HG03354 (cell line): ENCODE data around the gene CEP85.
A peak's percentile ranks its signal among the peaks of the same experiment; 100 is the strongest.

Experiments
- ATAC-seq: cut with Tn5 transposase; IDR thresholded peaks from one replicate; pipeline ENCODE4 v1.9.1; 2021; ENCODE audit warnings: mild to moderate bottlenecking; ENCODE audit not compliant: unreplicated experiment, poor library complexity, severe bottlenecking

CEP85 gene, protein sequence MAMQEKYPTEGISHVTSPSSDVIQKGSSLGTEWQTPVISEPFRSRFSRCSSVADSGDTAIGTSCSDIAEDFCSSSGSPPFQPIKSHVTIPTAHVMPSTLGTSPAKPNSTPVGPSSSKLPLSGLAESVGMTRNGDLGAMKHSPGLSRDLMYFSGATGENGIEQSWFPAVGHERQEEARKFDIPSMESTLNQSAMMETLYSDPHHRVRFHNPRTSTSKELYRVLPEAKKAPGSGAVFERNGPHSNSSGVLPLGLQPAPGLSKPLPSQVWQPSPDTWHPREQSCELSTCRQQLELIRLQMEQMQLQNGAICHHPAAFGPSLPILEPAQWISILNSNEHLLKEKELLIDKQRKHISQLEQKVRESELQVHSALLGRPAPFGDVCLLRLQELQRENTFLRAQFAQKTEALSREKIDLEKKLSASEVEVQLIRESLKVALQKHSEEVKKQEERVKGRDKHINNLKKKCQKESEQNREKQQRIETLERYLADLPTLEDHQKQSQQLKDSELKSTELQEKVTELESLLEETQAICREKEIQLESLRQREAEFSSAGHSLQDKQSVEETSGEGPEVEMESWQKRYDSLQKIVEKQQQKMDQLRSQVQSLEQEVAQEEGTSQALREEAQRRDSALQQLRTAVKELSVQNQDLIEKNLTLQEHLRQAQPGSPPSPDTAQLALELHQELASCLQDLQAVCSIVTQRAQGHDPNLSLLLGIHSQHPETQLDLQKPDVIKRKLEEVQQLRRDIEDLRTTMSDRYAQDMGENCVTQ

DNA sequence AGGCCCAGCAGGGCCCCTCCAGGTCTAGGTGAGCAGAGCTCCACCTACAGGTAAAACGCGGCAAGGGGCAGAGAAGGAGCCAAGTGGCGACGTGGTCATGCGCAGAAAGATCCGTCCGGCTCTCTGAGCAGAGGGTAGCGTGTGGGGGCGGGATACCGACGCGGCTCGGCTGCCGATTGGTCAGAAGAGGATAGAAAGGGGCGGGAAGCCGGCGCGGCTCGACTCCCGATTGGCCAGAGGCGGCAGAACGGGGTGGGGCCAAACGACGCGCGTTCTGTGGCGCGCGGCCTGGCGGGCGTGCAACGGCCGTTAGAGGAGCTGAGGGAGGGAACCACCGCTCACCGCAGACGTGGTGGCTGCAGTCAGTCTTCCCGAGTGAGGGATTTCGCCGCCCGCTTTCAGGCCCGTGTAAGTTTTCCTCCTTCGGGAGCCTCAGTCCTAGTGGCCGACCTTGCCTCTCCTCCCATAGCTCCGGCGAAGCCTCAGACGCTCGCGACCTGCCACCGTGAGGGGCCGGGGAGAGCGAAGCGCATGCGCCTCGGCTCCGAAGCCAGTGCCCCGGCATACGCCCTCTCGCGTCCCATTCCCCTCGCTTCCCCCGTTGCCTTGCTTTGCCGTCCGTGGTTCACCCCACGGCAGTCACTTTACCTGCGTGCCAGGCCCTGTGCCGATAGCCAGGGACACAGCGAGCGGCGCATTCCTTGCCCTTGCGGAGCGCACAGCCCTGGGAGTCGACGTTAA is at the start of gene CEP85:
Gene CEP85, plus strand, starts transcription at position 298 of the 741 bp plus-strand sequence. CDS start 5,584 bp downstream, outside the sequence.
- peak; percentile 91 for ATAC-seq

DNA sequence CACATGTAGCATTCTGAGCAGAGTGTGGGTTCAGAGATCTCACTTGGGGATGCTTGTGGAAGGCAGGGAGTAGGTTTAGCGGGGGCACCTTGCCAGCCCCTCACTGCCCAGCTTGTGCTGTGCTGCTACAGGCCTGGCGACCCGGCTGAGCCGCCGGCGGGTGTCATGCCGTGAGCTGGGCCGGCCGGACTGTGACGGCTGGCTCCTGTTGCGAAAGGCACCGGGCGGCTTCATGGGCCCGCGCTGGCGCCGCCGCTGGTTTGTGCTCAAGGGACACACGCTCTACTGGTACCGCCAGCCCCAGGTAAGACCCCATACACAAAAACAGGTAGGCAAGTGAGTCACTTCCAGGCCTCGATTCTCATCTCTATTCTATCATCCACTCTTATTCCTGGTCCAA is 49.1 kb upstream of the CEP85 start:
- no peak for ATAC-seq

DNA sequence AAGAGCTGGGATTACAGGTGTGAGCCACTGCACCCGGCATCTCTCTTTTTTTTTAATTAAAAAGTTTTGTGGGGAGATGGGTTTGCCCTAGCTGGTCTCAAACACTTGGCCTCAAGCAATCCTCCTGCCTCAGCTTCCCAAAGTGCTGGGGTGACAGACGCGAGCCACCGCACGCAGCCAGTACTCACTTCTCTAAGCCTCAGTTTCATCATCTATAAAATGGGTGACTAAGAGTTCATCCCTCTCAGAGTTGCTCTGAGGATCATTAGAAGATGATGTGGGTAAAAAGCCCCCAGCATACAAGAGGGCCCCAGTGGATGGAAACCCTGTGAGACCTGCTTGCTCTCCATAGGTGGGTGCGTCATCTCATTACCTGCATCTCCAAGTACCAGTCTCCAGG is 46.1 kb upstream of the CEP85 start:
- ATAC-seq = no peak

DNA sequence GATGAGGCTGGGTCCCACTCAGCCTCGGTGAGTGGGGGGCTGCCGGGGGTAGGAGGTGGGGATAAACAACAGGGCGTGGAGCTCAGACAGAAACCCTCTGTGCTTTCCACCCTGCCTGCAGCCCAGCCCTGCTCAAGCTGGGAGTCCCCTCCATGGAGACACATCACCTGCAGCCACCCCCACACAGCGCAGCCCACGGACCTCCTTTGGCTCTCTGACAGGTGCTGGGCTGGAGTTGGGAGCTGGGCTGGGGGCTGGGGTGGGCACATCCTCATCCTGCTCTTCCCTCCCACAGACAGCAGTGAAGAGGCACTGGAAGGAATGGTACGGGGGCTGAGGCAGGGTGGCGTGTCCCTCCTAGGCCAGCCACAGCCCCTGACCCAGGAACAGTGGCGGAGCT is 45.5 kb upstream of the CEP85 start:
- no peak for ATAC-seq

DNA sequence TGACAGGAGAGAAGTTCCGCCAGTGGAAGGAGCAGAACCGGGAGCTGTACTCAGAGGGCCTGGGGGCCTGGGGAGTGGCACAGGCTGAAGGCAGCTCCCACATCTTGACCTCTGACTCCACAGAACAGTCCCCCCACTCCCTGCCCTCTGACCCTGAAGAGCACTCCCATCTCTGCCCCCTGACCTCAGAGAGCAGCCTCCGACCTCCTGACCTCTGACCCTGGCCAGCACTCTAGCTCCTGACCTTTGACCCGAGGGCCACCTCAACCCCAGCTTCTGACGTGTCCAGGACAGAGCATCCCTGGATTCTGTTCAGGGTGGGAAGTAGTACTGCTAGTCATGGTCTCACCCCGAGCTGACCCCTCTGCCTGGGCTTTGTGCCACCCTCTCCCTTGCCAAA is 44.7 kb upstream of the CEP85 start:
- ATAC-seq = no peak

DNA sequence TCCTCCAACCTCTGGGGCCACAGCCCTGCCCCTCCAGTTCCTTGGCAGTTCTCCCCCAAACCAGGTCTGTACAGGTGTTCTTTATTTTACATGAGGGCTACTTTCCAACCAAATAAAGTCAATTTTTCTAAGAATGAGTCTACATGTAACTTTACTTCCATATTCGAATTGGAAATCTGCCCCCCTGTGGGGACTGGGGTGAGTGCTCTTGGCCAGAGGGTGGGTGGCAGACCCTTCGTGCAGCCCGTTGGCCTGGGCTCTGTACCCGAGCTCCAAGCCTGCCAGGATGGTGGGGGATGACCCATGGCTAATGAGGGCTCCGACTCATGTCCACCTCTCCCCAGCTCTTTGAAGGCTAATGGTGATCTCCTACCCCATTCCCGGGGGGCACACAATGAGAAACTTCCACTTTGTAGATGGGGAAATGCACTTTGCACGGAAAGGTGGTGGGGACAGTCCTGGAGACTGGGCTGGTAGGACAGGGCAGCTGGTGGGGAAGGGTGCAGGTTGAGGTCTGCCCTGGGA is 44.2 kb upstream of the CEP85 start:
- ATAC-seq = no peak

DNA sequence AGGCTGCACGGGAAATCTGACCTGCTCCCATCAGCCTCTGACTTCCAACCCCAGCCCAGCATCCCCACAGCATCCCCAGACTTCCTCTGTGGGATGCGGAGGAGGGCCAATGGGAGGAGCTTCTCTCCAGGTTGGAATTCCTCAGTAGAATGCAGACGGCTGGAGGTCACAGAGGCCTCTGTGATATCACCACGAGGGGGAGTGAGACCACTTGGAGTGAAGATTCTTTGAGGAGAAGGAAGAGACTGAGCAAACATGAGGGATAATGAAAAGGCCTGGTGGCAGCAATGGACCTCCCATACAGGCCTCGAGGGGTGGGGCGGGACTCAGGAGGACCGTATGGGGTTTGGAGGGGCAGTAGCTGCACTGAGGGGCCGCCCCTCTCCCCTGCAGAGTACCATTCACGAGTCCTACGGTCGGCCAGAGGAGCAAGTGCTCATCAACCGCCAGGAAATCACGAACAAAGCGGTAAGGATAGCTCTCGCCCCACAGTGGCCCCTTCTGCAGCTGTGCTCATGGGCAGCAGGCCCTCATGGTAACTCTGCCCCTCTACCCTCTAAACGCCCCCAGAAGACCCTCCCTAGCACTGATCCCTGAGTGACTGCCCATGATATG is 43.5 kb upstream of the CEP85 start, which contains the start of gene CATSPER4:
Gene CATSPER4, plus strand, starts transcription at position 230 of the 615 bp plus-strand sequence. Its CDS starts 26 bp downstream, at position 256.
- ATAC-seq = no peak

DNA sequence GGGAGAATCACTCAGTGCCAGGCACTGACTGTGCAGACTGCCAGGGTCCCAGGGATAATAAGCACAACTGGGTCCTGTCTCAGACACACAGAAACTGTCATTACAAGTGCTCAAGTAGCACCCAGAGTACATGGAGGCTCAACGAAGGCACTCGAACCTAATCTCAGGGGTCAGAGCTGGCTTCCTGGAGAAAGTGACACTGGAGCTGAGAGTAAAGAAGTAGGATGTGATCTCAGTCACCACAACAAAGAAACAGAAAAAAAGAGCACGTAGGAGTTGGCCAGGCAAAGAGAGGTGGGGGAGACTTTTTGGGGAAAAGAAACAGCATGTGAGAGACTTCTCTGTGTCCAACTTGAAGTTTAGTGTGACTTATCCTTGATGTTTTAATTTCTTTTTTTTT is 42.3 kb upstream of the CEP85 start:
- ATAC-seq = no peak

DNA sequence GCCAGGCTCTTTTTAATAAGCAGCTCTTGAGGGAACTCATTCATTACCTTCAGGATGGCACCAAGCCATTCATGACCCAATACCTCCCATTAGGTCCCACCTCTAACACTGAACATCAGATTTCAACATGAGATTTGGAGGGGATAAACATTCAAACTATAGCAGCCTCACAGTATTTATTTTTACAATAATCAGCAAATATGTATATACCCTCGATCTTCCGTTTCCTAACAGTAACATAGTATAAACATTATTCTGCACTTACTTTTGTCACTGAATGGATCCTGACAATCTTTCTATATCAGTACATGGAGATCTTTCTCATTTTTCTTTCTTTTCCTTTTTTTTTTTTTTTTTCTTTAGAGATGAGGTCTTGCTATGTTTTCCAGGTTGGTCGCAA is 38.2 kb upstream of the CEP85 start:
- no peak for ATAC-seq

DNA sequence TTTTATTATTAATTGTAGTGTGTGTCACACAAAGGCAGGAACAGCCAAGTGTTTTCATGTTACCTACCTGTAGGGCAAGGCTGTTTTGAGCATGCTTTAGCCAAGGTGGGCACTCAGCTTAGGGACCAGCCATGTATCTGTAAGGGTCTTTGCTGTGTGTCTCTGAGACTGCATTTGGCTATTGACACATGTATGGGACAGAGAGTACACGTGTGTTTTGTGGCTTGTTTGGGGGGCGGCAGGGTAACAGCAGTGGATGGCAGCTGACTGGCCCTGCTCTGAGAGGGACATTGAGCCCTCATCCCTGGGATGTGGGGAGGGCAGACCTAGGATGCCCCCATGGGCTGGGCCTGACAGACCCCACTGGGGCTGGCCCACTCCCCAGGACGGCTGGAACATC is 36.7 kb upstream of the CEP85 start:
- no peak for ATAC-seq

DNA sequence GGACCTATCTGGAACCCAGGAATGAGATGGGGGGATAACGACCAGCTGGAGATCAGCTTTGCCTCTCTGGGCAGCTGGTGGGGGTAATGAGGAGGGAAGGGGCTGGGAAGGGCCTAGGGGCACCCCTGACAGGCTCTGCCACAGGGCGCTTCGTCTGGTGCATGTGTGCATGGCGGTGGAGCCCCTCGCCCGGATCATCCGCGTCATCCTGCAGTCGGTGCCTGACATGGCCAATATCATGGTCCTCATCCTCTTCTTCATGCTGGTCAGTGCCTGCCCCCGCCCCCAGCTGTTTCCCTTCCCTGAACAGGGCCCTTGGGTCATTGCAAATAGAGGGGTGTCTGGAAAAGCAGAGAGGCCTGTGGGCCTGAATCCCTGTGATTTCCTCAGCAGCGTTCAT is 36.2 kb upstream of the CEP85 start:
- ATAC-seq = no peak

DNA sequence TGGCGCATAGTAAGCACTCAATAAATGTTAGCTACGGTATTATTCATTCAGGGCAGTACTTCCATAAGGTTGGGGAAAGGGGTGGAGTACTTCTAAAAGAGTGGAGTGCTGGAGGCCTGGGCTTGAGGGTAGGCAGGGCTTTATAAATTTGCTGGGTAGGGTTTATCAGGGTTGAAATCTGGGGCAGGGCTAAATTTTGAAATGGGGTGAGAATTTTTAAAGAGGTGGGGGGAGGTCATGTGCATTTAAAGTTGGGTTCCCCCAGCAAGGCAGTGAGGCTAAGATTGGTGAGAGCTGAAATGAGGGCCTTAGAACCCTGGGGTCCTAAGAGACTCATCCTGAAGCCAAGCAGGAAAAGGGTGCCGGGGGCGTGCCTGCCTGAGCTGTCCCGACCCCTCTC is 33.6 kb upstream of the CEP85 start:
- no peak for ATAC-seq

DNA sequence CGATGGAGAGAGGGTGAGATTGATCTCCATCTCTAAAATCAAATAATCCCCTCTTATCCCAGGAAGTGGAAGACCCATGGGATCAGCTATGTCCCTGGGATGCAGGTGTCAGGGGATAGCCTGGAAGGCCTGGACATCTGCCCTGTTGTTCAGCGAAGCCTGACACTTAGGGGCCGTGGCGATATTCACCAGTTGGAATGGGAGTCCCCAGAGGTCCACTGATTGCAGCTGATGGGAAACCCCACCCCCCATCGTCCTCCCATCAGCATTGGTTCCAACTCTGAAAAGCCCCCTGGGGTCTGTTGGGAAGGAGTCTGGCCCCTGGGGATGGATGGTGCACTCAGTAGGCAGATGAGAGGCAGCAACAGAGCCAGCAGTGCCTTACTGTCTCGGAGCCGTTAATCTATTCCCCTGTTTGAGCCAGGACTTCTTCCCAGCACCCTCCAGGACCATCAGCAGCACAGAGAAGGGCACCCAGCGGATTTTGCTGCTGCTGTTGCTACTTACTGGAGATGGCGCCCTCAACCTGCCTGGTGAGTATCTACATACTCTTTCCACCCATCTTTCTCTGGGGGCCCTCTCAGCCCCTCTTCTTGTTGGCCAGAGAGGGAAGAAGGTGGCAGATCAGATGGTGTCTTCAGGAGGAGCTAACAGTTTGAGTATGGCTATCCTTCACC is 30.2 kb upstream of the CEP85 start:
- ATAC-seq = no peak

DNA sequence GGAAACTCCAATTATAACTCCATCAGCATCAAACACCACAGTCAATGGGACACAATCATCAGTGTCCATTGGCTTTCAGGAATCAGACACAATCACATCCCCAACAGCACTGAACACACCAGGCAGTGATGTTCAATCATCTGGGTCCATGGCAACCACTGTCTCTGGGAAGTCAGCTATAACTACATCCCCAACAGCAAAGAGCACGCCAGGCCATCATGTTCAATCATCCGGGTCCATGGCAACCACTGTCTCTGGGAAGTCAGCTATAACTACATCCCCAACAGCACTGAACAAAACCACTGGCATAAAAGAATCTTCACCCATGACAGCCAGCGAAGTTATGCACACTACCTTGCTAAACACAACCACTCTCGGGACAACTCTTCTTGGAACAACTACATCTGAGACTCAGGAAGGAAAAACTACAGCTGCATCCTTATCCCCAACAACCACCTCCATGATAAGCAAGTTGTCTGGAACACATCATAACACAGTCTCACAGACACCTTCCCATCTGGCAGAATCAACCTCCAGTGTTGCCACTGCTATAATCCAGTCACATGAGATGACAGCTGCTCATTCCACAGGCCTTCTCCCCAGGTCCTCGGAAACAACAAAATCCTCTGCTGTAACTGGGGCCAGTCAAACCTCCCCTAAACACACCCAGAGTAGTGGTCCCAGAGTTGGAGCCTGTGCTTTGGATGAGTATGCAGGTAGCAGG is 23.7 kb upstream of the CEP85 start:
- ATAC-seq = no peak

DNA sequence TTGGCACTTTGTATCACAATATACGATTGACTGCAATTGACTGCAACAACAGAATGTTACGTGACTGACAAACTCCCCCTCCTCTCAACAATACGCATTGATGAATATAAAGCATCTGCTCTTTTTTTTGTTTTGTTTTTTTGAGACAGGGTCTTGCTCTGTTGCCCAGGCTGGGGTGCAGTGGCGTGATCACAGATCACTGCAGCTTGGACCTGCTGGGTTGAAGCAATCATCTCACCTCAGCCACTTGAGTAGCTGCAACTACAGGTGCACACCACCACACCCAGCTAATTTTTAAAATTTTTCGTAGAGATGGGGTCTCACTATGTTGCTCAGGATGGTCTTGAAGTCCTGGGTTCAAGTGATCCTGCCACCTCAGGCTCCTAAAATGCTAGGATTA is 21.3 kb upstream of the CEP85 start:
- ATAC-seq = no peak

DNA sequence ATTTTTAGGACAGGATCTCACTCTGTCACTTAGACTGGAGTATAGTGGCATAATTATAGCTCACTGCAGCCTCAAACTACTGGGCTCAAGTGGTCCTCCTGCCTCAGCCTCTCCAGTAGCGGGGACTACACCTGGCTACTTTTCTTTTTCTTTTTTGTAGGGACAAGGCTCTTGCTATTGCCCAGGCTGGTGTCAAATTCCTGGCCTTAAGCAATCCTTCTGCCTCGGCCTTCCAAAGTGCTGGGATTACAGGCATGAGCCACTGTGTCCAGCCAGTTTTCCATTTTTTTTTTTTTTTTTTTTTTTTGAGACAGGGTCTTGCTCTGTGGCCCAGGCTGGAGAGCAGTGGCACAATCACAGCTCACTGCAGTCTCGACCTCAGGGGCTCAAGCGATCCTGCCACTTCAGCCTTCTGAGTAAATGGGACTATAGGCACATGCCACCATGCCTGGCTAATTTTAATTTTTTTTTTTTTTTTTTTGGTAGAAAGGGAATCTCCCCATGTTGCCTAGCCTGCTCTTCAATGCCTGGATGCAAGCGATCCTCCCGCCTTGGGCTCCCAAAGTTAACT is 20.6 kb upstream of the CEP85 start:
- no peak for ATAC-seq

DNA sequence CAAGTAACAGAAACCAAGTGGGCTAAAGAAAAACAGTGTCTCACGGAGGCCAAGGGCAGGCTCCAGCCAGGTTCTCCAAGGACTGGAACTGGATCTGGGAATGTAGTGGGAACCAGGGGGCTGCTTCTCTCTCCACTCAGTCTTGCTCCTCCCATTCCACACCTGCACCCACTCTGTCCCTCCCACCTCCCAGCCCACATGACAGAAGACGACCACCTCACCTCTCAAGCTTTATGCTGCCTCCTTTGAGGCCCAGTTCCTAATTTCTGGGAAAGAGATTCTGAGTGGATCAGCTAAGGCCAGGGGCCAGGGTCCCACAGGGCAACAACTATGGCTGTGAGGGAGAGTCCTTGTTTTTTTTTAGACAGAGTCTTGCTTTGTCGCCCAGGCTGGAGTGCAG is 18.8 kb upstream of the CEP85 start:
- ATAC-seq = no peak

DNA sequence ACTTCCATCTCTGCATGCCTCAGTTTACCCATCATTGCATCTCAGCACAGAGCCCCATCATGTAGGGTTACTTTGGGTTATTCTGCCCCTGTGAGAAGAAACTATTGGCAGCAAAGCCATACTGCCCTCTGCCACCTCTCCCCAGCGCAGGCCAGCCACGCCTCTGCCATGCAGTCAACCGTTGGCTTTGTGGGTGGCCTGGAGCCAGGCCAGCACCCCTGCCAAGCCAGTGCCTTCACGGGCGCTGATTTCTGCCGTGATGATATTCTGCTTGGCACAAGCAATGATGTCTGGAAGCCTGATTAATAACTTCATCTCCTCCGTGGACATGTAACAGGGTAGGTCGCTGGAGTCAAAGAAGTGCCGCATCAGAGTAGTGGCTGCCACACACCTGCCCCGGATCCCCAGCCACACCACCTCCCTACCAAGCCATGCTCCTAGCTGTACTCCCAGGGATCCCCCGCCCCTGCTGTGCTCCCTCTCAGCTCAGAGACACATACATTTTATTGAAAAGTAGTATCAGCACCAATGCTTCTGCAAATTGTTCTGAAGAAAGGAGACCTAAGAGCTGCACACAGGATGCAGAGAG is 15.0 kb upstream of the CEP85 start:
- ATAC-seq = no peak
